GM19395 (cell line): ENCODE measurements around the gene SLC39A8.
"Not testable (repeated sequence)": the region's sequence is repeated elsewhere in the genome, so short reads cannot be mapped to it uniquely, and the experiment has no call there.

Source experiments
- ATAC-seq: cut with Tn5 transposase; IDR thresholded peaks from one replicate; pipeline ENCODE4 v1.9.1; 2021; ENCODE audit warnings: mild to moderate bottlenecking, moderate library complexity; ENCODE audit not compliant: unreplicated experiment

Gene SLC39A8

DNA sequence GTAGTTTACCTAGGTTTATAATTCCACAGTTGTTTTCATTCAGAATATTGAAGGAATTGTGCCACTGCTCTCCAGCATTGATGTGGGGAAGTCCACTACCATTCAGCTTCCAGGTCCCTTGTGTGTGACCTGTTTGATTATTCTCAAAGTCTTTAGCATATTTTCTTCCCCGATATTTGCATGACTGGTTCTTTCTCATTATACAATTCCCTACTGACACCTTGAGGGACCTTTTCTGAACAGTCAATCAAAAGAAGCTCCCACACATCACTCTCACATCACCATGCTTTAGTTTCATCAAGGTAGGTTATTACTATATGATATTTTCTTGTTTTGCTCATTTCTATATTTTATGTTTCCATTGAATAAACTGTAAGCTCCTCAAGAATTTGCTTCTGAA is 44.1 kb downstream of the SLC39A8 start:
- ATAC-seq = no peak

GRCh38 chr4:102299354-102300107 is 45.8 kb downstream of the SLC39A8 start:
- peak; percentile 95 for ATAC-seq

DNA sequence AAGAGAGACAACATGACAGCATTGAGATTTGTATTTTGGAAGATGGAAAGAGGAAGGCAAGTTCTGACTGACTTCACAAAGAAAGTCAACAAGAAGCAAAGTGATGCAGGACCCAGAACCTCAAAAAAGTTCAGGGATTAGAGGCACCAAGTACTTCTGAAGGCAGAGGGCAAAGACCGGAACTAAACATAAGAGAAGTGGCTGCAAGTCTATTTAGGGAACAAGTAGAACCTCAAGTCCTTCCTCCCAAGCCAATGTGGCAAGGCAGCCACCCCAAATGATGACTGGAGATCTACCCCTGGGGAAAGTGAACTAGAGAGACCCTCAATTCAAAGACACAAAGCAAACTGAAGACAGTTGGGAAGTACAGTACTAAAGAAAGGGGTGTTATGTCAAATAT is 46.6 kb downstream of the SLC39A8 start:
- no peak for ATAC-seq

DNA sequence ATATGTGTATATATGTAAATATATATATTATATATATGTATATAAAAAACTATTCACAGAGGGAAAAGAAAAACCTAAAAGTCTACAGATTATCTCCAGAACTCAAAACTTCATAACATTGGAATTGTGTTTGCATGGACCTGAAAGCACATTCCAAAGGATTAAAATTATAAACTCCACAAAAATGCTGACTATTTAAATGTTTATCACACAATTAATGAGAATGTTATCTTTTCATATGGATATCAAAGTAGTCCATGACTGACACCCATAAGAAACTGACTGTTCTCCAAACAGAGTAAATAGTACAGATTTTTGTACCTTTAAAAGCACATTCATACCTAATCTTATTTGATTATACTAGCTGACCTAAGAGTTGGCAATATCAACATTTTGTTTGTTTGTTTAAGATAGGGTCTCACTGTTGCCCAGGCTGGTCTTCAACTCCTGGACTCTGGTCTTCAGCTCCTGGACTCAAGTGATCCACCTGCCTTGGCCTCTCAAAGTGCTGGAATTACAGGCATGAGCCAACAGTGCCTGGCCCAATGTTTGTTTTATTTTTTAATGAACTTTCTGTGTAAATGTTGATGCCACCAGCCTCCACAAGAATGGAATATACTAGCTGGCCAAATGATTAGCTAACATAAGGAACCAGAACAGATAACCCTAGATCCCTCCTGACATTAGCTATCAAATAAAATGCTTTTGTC is 50.0 kb downstream of the SLC39A8 start:
- no peak for ATAC-seq

DNA sequence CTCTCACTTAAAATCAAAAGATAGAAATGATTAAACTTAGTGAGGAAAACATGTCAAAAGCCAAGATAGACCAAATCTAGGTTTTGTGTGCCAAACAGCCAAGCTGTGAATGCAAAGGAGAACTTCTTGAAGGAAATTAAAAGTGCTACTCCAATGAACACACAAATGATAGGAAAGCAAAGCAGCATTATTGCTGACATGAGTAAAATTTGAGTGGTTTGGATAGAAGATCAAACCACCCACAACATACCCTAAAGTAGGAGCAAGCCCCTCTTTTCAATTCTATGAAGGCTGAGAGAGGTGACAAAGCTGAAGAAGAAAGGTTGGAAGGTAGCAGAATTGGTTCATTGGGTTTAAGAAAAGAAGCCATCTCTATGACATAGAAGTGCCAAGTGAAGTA is 56.8 kb downstream of the SLC39A8 start:
- no peak for ATAC-seq

- ATAC-seq = no peak
Measured at GRCh38 chr4:102285831-102286230, 59.5 kb downstream of the SLC39A8 start.

DNA sequence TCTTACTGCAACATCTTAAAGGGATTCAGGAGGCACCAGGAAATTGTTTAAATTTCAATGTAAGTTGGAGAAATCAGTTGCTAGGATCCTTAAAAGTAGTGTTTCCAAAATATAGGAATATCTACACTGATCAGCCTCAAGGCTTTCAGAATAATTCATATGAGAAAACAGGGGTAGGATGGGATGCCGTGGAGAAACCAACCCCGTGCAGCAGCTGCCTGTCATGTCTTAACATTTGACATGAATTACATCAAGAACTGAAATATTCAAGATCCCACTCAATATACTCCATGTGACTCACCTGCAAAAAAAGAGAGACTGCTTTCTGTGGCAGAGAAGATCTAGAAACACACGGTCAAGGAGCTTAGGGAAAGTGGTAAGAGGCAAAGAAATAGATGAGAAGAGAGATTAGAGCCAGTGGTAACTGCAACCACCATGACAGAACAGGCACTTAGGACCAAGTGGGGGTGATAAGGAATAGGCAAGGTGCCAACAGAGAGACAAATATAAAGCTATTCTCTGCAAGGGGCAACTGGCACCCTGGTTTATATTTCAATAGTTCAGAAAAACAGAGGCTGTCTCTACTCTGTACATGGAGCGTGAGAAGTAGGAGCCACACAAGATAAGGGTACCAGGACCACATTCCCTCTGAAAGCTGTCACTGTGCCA is 64.0 kb downstream of the SLC39A8 start:
- ATAC-seq = no peak

DNA sequence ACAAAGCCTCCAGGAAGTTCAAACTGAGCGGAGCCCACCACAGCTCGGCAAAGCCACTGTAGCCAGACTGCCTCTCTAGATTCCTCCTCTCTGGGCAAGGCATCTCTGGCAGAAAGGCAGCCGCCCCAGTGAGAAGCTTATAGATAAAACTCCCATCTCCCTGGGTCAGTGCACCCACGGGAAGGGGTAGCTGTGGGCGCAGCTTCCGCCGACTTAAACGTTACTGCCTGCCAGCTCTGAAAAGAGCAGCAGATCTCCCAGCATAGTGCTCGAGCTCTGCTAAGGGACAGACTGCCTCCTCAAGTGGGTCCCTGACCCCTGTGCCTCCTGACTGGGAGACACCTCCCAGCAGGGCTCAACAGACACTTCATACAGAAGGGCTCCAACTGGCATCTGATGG is 72.0 kb downstream of the SLC39A8 start:
- not testable (repeated sequence) for ATAC-seq

- no peak for ATAC-seq
Measured at GRCh38 chr4:102272318-102272717, 73.0 kb downstream of the SLC39A8 start.

DNA sequence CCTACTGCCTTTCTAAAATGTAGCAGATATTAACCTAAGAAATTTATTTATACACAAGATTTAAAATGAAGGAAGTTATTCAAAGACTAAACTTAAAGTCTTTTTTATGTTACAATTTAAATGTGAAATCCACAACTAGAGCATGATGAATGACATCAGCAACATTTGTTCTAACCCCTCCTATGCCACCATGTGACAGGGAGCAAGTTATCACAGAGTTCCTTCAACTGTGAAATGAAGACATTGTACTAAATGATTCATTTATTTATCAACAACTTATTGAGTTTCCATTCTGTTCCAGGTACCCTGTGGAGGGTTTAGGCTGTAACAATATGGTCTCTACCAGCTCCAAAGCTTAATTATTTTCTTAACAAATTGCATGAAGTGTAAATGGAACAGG is 76.9 kb downstream of the SLC39A8 start:
- no peak for ATAC-seq

DNA sequence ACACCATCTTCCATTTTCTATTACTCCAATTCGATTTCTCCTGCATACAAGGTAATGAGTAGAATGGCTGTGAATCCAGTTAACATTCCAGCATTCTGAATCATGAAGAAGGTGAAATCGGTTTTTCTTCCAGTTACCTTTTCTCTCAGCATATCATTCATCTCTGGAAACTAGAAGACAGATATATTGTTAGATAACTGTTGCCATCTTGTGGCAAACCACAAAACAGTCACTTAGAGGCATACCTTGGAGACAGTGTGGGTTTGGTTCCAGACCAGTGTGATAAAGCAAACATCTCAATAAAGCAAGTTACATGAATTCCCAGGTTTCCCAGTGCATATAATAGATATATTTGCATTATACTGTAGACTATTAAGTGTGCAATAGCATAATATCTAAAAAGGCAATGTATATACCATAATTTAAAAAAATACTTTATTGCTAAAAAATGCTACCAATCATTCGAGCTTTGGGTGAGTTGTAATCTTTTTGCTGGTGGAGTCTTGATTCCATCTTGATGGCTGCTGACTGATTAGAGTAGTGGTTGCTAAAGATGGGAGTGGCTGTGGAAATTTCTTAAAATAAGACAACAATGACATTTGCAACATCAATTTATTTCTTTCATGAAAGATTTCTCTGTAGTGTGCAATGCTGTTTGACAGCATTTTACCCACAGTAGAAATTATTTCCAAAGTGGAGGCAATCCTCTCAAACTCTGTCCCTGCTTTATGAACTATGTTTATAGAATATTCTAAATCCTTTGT is 82.1 kb downstream of the SLC39A8 start:
- peak; percentile 94 for ATAC-seq

- no peak for ATAC-seq
Measured at GRCh38 chr4:102259702-102260101, 85.6 kb downstream of the SLC39A8 start.

GRCh38 chr4:102259081-102259480 is 86.2 kb downstream of the SLC39A8 start:
- no peak for ATAC-seq

DNA sequence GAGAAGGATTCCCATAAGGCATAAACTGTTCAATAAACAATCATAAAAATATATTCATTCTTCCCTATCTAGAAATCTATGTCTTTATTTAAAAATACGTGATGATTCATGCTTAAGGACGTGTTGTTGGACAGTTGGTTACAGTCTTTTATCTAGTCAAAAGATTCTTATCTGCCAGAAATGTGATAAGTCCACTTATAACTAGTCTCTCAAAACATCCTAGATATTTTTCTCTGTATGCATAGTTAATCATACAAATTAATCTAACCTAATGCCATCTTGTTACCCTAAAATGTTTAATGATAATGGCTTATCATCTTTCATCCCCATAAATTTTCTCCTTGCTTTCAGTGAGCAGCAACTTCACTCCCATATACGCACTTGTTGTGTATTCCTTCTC is 89.0 kb downstream of the SLC39A8 start:
- no peak for ATAC-seq

- ATAC-seq = no peak
Measured at GRCh38 chr4:102253860-102254259, 91.4 kb downstream of the SLC39A8 start.

- ATAC-seq = no peak
Measured at GRCh38 chr4:102252171-102252570, 93.1 kb downstream of the SLC39A8 start.

GRCh38 chr4:102250341-102250740 is 94.9 kb downstream of the SLC39A8 start:
- no peak for ATAC-seq

- no peak for ATAC-seq
Measured at GRCh38 chr4:102247041-102247440, 98.2 kb downstream of the SLC39A8 start.

DNA sequence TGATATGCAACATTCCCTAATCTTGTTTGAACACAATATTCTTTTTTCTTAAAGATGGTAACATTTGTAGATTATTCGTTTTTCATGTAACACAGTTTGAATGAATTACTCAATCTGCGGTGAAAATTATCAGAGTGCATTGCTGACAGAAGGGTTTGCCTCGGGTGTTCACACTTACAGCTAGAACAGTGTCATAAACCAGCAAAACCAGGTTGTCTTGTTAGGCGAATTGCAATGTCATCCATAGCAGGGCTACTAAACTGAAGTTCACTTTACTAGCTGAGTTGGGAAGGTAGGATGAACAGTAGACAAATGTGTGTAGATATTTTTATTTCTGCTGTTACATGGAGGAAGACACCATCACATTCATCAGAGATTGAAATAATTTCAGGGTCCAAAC is 98.9 kb downstream of the SLC39A8 start:
- ATAC-seq = no peak

DNA sequence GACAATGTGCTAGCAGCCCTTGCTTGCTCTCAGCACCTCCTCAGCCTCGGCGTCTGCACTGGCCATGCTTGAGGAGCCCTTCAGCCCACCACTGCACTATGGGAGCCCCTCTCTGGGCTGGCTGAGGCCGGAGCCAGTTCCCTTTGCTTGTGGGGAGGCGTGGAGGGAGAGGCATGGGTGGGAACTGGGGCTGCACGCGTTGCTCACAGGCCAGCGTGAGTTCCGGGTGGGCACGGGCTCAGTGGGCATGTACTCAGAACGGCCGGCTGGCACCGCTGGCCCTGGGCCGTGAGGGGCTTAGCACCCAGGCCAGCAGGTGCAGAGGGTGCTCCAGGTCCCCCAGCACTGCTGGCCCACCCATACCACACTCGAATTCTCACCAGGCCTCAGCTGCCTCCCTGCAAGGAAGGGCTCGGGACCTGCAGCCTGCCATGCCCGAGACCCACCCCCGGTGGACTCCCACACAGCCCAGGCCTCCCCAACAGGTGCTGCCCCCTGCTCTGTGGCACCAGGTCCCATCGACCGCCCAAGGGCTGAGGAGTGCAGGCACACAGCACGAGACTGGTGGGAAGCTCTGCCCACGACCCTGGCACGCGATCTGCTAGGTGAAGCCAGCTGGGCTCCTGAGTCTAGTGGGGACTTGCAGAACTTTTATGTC is 100.3 kb downstream of the SLC39A8 start:
- no peak for ATAC-seq

DNA sequence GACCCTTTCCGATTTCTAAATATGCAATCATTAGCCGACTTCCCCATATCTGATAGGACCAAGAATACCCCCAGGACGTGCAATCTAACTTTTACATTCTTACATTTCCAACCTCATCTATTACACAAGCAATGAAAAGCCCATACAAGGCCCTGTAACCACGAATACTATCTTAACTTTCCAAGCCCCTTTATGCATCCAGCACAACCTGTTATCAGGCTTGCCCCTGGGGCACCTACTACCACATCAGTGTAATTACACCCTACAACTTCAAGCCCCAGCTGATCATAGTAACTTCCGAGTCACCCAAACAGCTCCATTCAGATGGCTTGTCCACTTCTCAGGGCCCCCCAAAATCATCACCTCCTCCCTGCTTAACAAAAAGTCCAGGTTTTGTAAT is 102.0 kb downstream of the SLC39A8 start:
- ATAC-seq = not testable (repeated sequence)
